DND-41 (cell line): ENCODE results near the gene SMOC2.

Source experiments
- CTCF ChIP-seq: IDR thresholded peaks from 2 replicates; pipeline ENCODE4 v1.5.1; 2012; ENCODE audit warnings: borderline replicate concordance, low read length, moderate library complexity, mild to moderate bottlenecking; ENCODE audit not compliant: poor library complexity, severe bottlenecking; ENCODE audit errors: extremely low read depth
- EZH2 ChIP-seq: IDR thresholded peaks from 3 replicates; pipeline ENCODE4 v1.6.1; 2012; ENCODE audit warnings: borderline replicate concordance, low read depth, mild to moderate bottlenecking, moderate library complexity, low read length, inconsistent platforms; ENCODE audit not compliant: severe bottlenecking

- no peak for TF ChIP-seq CTCF
- no peak for TF ChIP-seq EZH2
Observed at GRCh38 chr6:168675375-168675774, 234.4 kb downstream of the SMOC2 start.
